ENCODE results near the gene CSRP1.
"Not testable (repeated sequence)": the region's sequence is repeated elsewhere in the genome, so short reads cannot be mapped to it uniquely, and the experiment has no call there.

Gene CSRP1

GRCh38 chr1:201551877-201552731, 45.2 kb upstream of the CSRP1 start:
- H3K4me3 ChIP-seq (ENCODE audit: low read depth, low read length): no peak overlapping the region

GRCh38 chr1:201551096-201551495, 44.2 kb upstream of the CSRP1 start:
- DNase-seq (ENCODE audit: low read depth): no peak
- no peak for TF ChIP-seq CTCF (conservative IDR thresholded peaks at IDR 0.05; ENCODE audit: low read depth, low read length)
- no peak overlapping the region for H3K4me3 ChIP-seq (ENCODE audit: low read depth, low read length)

More at GRCh38 chr1:201551877-201552731, 45.2 kb upstream of the CSRP1 start:
- TF ChIP-seq CTCF (conservative IDR thresholded peaks at IDR 0.05; ENCODE audit: low read depth, low read length): no peak
- DNase-seq (ENCODE audit: low read depth): no peak

- not testable (repeated sequence) for H3K4me3 ChIP-seq (ENCODE audit: low read depth, low read length); DNase-seq (ENCODE audit: low read depth)
Measured at GRCh38 chr1:201549522-201549921, 42.6 kb upstream of the CSRP1 start.

- TF ChIP-seq CTCF (conservative IDR thresholded peaks at IDR 0.05; ENCODE audit: low read depth, low read length): peak; percentile 12
- H3K4me3 ChIP-seq (ENCODE audit: low read depth, low read length): no peak overlapping the region
- DNase-seq (ENCODE audit: low read depth): no peak
Measured at GRCh38 chr1:201545851-201546492, 39.0 kb upstream of the CSRP1 start.

- H3K4me3 ChIP-seq (ENCODE audit: low read depth, low read length): no peak overlapping the region
- no peak for TF ChIP-seq CTCF (conservative IDR thresholded peaks at IDR 0.05; ENCODE audit: low read depth, low read length)
- DNase-seq (ENCODE audit: low read depth): no peak
Measured at GRCh38 chr1:201544710-201545109, 37.8 kb upstream of the CSRP1 start.

DNA sequence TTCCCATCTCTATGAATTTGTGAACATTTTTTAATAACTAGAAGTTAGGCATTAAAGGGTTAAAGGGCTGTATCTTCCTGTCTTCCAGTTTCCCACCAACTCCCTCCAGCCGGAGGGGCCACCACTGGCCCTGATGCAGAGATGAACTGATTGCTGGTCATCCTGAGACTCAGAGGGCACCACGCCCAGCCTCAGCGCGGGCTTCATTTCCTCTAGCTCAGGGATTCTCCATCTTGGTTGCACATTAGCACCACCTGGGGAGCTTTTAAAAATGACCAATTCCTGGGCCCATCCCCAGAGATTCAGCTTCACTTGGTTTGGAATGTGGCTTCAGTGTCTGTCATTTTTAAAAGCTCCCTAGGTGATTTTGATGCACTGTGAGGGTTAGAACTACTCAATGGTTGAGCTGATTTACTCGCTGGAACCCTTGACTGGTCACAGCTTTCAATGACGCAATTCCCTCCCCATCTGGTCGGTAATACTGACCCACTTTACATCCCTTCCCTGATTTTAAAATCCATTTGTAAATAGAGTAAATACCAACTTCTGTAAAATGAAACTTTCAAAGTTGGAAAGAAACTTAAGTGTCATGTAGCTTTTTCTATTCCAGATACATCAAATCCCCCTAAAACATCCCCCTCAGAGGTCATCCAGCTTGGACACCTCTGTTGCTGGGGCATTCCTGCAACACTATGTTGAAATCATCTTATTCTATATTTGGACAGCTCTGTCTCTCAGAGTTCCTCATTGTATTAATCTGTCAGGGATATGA, 37.1 kb upstream of the CSRP1 start:
- H3K4me3 ChIP-seq (ENCODE audit: low read depth, low read length): no peak overlapping the region
- DNase-seq (ENCODE audit: low read depth): peak; percentile 32
- no peak for TF ChIP-seq CTCF (conservative IDR thresholded peaks at IDR 0.05; ENCODE audit: low read depth, low read length)

Data from choroid plexus epithelial cell (primary cell).